GM21737 (cell line): ENCODE data around the gene GAPVD1.
"Not testable (repeated sequence)": the region's sequence is repeated elsewhere in the genome, so short reads cannot be mapped to it uniquely, and the experiment has no call there.

Source experiments
- ATAC-seq: cut with Tn5 transposase; IDR thresholded peaks from one replicate; pipeline ENCODE4 v1.9.1; 2021; ENCODE audit warnings: mild to moderate bottlenecking, moderate library complexity; ENCODE audit not compliant: unreplicated experiment

Gene GAPVD1

GRCh38 chr9:125372441-125373226 lies 111.0 kb downstream of the GAPVD1 start:
- ATAC-seq, result no peak

- no peak for ATAC-seq
Measured at GRCh38 chr9:125374443-125375309, 113.0 kb downstream of the GAPVD1 start.

- ATAC-seq, result no peak
Measured at GRCh38 chr9:125375820-125376219, 114.2 kb downstream of the GAPVD1 start.

DNA sequence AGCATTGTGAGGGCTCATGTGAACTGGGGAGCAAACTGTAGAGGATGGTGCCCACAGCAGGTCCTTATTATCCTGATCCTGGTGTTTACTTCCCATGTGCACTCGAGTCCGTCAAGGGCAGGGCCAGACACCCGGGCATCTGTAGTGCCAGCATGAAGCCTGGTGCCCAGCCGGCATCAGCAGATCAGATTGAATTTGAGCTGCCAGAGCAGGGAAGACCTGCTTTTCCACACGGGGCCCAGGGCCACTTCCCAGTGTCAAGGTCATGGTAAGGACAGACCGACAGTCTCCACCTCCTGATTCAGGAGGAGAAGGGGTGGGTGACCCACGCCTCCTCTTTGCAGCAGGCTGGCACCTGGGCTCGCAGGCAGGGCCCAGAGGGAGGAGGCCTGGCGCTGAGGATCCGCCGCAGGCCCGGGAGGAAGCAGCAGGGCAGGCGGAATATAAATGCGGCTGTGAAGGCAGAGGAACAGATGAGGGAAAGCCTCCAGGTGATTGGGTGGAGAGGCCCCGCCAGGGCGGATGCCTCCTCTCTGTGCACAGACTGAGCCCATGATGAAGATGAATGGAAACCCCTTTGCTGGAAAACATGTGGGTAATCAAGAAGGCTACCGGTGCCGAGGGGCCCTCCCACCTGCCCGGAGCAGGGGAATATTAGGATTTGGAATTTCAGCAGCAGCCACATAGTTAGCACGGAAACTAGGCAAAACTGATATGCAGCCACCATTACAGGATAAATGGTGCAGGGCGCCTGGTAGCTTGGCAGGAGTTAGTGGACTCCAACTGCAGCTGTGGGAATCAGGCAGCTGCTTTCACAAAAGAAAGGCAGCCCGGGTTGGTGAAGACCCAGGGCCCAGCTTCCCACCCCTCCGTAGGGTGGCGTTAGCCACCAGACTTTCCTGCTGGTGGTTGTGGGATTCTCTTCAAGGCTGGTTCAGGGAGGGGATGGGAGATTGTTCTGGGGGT lies 114.9 kb downstream of the GAPVD1 start:
- no peak for ATAC-seq

- no peak for ATAC-seq
Measured at GRCh38 chr9:125377584-125378250, 116.1 kb downstream of the GAPVD1 start.

DNA sequence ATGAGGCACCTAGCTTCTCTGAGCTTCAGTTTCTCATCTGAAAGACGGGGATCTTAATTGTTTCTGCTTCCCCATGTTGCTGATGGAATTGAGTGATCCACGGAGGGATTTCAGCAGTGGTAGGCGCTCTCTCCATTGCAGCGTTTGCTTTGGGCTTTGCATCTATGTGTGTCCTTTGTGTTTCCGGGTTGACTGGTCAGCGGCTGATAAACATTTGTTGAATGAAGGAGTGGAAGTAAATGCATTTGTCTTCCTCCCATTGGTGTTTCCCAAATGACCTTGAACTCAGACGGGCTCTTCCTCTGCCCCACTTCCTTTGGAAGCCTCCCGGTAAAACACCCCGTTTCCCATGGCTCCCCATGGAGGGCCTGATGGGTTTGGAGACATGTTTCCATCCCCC lies 117.2 kb downstream of the GAPVD1 start:
- ATAC-seq, result no peak

GRCh38 chr9:125379208-125379607 lies 117.6 kb downstream of the GAPVD1 start:
- ATAC-seq, result no peak

GRCh38 chr9:125380406-125380805 lies 118.8 kb downstream of the GAPVD1 start:
- ATAC-seq, result no peak

GRCh38 chr9:125387861-125388524 lies 126.4 kb downstream of the GAPVD1 start:
- no peak for ATAC-seq

GRCh38 chr9:125388978-125389377 lies 127.4 kb downstream of the GAPVD1 start:
- ATAC-seq, result no peak

DNA sequence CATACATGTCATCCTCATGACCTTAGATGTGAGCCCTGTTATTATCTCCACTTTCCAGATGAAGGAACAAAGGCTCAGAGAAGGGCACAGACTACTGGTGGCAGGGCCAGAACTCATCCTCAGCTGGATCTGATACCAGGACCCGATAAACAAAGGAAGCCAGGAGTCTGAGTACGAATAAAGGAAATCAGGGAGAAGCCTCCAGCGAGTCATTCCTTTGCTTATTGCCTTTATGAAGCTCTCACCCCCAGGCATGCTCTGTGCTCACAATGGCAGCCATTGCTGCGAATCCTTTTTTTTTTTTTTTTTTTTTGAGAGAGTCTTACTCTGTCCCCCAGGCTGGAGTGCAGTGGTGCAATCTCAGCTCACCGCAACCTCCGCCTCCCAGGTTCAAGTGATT lies 130.1 kb downstream of the GAPVD1 start:
- ATAC-seq, result no peak

- no peak for ATAC-seq
Measured at GRCh38 chr9:125393426-125393825, 131.8 kb downstream of the GAPVD1 start.

DNA sequence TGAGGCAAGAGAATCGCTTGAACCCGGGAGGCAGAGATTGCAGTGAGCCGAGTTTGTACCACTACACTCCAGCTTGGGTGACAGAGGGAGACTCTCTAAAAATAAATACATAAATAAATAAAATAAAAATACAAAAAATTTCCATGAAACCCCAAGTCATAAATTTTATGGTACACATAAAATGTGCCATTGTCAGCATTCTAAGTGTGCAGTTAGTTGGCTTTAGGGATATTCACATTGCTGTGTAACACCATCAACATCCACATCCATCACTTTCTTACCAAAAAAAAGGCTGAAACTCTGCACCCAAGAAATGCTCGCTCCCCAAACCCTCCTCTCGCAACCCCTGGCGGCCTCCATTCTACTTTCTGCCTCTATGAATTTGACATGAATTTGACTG lies 135.2 kb downstream of the GAPVD1 start:
- no peak for ATAC-seq

- no peak for ATAC-seq
Measured at GRCh38 chr9:125397736-125398135, 136.1 kb downstream of the GAPVD1 start.

- no peak for ATAC-seq
Measured at GRCh38 chr9:125398243-125398642, 136.6 kb downstream of the GAPVD1 start.

- no peak for ATAC-seq
Measured at GRCh38 chr9:125399165-125399564, 137.5 kb downstream of the GAPVD1 start.

DNA sequence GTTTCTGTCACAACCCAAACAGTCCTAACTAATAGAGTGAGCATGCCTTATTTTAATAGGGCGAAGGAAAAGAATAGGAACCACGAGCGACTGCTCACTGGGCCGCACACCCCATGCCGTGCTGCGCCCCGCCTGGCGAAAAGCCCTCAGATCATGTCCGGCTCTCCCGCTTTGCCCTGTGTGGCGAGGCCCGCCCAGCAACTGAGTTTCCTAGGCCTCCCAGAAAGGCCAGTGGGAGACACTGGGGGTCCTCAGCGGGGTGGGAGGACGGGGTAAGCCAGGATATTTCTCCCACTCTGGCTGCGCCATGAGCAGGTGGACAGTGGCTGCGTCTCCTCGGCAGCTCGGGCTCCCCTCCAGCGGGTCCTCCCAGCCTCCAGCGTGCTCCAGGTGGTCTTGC lies 138.0 kb downstream of the GAPVD1 start:
- no peak for ATAC-seq

- ATAC-seq, result not testable (repeated sequence)
Measured at GRCh38 chr9:125400232-125400631, 138.6 kb downstream of the GAPVD1 start.

- no peak for ATAC-seq
Measured at GRCh38 chr9:125400725-125401716, 139.4 kb downstream of the GAPVD1 start.
